Activated T-helper 1 cell treated with anti-CD3 and anti-CD28 coated beads, Interleukin-2, amount 50 U/mL, for 16 hours (primary cell): ENCODE results near the gene DNM3.
"Not testable (repeated sequence)": the region's sequence is repeated elsewhere in the genome, so short reads cannot be mapped to it uniquely, and the experiment has no call there.

Source experiments
- DNase-seq, 2 donors: peaks; one replicate each; pipeline ENCODE4 v3.0.0-alpha.2; 2020; ENCODE audit warnings: low read depth in 1 of 2, low spot score in 1 of 2

DNM3 gene

GRCh38 chr1:171841050-171841910 lies at the start of gene DNM3:
DNM3 (plus strand) TSS chr1:171841498; CDS start chr1:171841657, 159 bp downstream.
- peak; percentile 42 to 76 for DNase-seq

GRCh38 chr1:171792656-171793369 lies 48.5 kb upstream of the DNM3 start:
- DNase-seq: no peak

- DNase-seq: no peak
These were observed 47.7 kb upstream of the DNM3 start for GRCh38 chr1:171793636-171794035.

- peak in 1 of 2 donors; percentile 22 for DNase-seq
These were observed 47.2 kb upstream of the DNM3 start for GRCh38 chr1:171794085-171794484.

GRCh38 chr1:171796592-171796991 lies 44.7 kb upstream of the DNM3 start:
- DNase-seq: no peak

- DNase-seq: no peak
These were observed 43.0 kb upstream of the DNM3 start for GRCh38 chr1:171798311-171798710.

GRCh38 chr1:171798765-171799164 lies 42.5 kb upstream of the DNM3 start:
- DNase-seq: no peak

GRCh38 chr1:171799166-171799565 lies 42.1 kb upstream of the DNM3 start:
- no peak for DNase-seq

GRCh38 chr1:171799698-171800097 lies 41.6 kb upstream of the DNM3 start:
- DNase-seq: not testable (repeated sequence)

- DNase-seq: no peak
These were observed 41.0 kb upstream of the DNM3 start for GRCh38 chr1:171800342-171800741.

GRCh38 chr1:171800851-171801250 lies 40.4 kb upstream of the DNM3 start:
- no peak for DNase-seq

GRCh38 chr1:171801487-171801891 lies 39.8 kb upstream of the DNM3 start:
- no peak for DNase-seq

- DNase-seq: no peak
These were observed 39.1 kb upstream of the DNM3 start for GRCh38 chr1:171802207-171802606.

- no peak for DNase-seq
These were observed 38.3 kb upstream of the DNM3 start for GRCh38 chr1:171803045-171803444.

- DNase-seq: no peak
These were observed 37.8 kb upstream of the DNM3 start for GRCh38 chr1:171803461-171804022.

- no peak for DNase-seq
These were observed 35.7 kb upstream of the DNM3 start for GRCh38 chr1:171805395-171806115.

- no peak for DNase-seq
These were observed 33.7 kb upstream of the DNM3 start for GRCh38 chr1:171807556-171807955.

GRCh38 chr1:171809834-171810233 lies 31.5 kb upstream of the DNM3 start:
- no peak for DNase-seq

- no peak for DNase-seq
These were observed 29.6 kb upstream of the DNM3 start for GRCh38 chr1:171811672-171812071.

GRCh38 chr1:171814692-171815091 lies 26.6 kb upstream of the DNM3 start:
- no peak for DNase-seq

- no peak for DNase-seq
These were observed 24.9 kb upstream of the DNM3 start for GRCh38 chr1:171816300-171816901.
